NCI-H128 (cell line): Measurements from ENCODE around the gene PRPSAP2.
"Not testable (repeated sequence)": the region's sequence is repeated elsewhere in the genome, so short reads cannot be mapped to it uniquely, and the experiment has no call there.

ENCODE experiments used
- DNase-seq: peaks from one replicate; lab custom pipeline; 2025; ENCODE audit not compliant: unreplicated experiment; lab: John Stamatoyannopoulos, UW

The PRPSAP2 gene

DNA sequence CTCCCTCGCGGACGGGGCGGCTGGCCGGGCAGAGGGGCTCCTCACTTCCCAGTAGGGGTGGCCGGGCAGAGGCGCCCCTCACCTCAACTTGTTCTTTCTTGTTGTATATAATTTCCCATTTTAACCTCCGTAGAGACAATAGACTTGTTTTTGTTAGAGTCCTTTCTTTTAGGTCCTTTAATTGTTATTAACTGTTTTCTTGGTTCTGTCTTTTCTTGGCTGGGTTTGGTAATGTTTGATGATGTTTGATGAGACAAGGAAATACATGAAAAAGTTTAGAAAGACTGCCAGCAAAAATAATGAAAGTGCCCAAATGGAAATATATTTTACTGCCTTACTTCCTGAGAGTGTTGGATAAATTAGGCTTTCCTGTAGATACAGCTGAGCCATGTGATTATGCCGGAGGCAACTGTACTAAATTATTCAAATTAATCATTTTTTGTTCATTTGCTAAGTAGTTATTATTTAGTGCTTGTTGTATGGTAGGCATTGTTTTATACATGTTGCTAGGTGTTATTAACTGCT lies 30.9 kb downstream of the PRPSAP2 start:
- no peak for DNase-seq

DNA sequence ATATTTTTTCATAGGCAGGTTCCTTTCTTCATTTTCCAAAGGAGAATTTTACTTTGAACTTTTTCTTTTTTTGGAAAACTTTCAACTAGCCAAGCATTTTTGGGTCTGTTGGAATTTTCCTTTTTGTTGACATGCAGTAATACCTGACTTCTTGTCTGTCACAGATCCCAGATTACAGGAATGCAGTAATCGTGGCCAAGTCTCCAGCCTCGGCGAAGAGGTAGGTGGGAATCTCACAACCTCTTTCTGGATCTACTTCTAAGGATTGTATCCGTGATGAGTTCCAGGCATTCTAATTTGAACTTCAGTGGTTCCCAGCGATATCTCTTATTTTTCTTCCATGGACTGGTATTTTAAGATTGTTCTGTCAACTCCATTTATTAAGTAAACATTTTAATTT lies 31.7 kb downstream of the PRPSAP2 start:
- DNase-seq: no peak

DNA sequence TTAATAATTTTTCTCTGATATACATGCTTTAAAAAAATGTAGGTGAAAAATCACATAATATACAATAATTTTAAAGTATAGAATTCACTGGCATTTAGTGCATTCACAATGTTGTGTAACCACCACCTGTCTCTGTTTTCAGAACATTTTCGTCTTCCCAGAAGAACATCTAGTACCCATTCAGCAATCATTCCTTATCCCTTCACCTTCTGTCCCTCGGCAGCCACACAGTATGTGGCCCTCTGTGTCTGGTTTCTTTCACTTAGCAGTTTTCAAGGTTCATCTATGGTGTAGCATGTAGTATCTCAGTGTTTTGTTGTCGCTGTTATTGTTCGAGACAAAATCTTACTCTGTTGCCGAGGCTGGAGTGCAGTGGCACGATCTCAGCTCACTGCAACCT lies 33.6 kb downstream of the PRPSAP2 start:
- DNase-seq: no peak

DNA sequence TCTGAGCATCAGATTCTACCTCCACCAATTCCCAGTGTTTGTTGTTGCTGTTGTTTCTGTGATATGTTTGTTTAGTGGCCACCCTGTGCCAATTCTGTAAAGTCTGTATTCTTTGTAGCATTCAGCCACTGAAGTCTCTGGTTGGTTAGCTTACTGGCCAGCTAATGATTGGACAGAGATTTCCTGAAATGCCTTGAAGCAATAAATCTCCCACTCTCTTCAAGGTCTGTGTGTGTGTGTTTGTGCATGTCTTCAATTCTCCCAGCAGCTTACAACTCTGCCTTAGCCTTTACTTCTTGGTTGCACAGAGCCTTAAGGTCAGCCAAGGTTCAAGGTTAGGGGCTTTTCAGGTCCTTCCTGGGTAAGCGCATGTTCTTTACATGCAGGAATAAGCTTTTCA lies 38.2 kb downstream of the PRPSAP2 start:
- no peak for DNase-seq

DNA sequence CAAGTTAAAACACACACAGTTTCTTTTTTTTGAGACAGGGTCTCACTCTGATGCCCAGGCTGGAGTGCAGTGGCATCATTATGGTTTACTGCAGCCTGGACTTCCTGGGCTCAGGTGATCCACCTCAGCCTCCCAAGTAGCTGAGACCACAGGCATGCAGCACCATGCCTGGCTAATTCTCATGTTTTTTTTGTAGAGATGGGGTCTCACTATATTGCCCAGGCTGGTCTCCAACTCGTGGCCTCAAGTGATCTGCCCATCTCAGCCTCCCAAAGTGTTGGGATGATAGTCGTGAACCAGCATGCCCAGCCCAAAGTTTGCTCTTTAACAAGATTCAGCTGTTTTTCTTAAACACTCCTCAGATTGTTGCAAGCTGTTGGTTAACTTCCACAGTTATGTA lies 39.0 kb downstream of the PRPSAP2 start:
- DNase-seq: no peak

DNA sequence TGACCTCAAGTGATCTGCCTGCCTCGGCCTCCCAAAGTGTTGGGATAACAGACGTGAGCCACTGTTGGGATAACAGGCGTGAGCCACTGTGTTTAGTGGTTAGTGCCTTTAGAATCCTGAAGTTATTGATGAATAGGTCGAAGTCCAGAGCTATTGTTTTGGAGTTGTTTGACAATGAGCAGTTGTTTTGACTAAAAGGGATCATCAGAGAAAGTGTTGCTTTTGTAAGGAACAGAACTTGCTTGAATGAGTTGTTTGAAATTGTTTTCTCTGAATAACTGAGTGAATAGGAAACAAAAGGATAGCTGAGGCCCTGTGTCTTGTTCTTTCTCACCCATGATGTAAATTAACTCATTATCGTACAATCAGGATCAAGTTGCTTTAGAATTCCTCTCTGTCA lies 46.6 kb downstream of the PRPSAP2 start:
- DNase-seq: no peak

DNA sequence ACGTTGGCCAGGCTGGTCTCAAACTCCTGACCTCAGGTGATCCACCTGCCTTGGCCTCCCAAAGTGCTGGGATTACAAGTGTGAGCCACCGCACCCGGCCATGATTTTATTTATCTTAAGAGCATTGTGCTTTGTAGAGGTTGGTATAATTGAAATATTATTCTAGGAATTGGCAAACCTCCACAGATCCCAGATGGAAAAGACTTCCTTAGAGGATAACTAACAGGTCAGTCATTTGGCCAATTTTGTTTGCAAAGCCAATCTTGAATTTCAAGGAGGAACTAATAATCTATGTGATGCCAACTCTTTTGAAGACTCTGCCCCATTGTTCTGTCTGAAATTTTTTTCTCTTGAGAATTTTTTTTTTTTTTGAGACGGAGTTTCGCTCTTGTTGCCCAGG lies 47.3 kb downstream of the PRPSAP2 start:
- DNase-seq: no peak

DNA sequence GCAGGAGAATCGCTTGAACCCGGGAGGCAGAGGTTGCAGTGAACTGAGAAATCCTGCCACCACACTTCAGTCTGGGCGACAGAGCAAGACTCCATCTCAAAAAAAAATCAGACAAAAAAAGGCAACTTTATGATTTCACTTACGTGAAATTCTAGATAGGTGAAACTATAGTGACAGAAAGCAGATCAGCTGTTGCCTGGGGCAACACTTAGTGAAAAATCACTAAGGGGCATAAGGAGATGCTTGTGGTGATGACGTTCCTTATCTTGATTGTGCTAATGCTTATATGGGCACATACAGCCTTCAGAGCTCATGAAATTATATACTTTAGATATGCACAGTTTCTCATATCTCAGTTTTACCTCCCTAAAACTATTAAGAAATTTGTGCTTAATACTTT lies 52.4 kb downstream of the PRPSAP2 start:
- DNase-seq: no peak

DNA sequence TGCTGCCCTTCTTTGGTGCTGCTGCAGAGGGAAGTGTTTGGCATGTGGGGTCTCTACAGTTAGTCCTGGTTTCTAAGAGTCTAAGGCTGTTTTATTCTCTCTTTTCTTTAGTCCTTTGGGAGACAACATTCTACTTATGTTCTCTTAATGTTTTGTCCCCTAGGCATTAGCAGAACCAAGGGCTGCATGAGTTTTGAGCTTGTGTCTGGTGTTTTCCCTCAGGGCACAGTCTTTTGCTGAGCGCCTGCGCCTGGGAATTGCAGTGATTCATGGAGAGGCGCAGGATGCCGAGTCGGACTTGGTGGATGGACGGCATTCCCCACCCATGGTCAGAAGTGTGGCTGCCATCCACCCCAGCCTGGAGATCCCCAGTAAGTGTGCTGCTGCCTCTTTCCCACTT lies 53.0 kb downstream of the PRPSAP2 start:
- DNase-seq: no peak

DNA sequence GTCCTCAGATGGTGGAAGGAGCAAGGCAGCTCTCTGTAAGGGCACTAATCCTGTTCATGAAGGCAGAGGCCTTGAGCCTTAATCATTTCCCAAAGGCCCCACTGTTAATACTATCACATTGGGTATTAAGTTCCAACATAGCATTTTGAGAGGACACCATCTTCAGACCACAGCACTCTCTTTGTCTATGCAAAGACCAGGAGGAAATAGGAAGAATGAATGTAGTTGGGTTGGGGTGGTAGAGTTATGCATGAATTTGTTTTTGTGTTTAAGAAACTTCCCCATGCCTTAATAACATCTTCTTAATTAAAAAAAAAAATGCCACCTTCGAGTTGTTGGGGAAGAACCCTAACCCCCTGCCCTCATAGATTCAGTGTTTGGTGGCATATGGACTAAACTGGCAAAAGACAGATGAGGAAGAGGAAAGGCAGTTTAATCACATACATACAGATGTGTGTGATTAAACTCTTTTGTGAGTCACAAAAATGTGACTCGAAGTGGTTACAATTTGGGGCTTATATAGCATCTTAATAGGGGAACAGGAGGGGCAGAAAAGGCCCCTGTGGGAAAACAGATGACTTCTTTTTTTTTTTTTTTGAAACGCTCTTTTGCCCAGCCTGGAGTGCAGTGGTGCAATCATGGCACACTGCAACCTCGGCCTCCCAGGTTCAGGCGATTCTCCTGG lies 59.0 kb downstream of the PRPSAP2 start:
- DNase-seq: no peak

DNA sequence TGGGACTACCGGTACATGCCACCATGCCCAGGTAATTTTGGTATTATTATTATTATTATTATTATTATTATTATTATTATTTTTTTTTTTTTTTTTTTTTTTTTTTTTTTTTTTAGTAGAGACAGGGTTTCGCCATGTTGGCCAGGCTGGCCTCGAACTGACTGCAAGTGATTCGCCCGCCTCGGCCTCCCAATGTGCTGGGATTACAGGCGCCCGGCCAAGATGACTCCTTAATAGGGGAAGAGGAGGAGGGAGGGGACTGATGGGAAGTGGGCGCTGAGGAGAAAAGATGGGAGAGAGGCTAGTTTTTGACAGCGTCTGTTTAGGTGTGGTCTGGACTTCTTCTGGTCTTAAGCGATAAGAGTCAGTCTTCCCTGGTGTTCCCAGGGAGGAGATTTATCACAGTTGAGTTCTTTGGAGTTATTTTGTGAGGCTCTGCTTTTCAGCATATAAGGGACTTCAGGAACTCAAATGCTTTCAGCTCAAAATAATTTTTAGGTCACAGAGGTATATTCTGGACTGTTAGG lies 59.6 kb downstream of the PRPSAP2 start:
- DNase-seq: no peak

DNA sequence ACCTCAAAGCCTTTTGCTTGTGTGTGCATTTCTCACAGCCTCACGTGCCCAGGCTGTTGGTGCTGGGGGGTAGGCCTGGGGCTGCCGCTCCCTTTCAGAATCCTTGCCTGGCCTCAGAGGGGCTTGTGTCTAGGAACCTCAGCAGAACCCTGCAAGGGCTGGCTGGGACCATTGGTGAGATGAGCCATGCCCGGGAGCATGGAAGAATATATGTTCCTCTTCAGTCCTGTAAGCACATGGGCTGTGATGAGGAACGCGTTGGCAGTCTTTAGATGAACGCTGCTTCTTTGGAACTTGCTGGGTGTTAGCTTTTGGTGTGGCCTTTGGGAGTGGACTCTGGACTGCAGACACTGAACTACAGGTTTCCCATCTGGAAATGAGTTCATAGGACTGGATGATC lies 62.0 kb downstream of the PRPSAP2 start:
- no peak for DNase-seq

DNA sequence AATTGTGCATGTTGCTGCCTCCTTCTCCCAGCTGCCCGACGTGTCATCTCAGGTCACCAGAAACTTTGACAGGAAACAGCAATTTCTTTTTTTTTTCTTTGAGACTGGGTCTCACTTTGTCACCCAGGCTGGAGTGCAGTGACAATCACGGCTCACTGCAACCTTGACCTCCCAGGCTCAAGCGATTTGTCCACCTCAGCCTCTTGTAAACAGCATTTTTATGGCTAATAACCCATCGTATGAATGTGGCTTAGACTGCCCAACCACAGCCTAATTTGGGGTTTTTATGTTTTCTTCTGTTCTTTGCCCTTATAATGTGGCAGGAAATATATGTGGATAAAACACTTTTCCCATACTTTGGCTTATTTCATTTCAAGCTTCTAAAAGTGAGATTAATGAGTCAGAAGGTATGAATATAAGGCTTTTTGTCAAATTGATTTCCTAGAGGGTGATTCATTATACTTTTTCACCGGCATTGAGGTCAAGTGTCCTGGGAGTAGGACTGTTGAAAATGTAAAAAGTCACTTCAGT lies 63.0 kb downstream of the PRPSAP2 start:
- DNase-seq: no peak

DNA sequence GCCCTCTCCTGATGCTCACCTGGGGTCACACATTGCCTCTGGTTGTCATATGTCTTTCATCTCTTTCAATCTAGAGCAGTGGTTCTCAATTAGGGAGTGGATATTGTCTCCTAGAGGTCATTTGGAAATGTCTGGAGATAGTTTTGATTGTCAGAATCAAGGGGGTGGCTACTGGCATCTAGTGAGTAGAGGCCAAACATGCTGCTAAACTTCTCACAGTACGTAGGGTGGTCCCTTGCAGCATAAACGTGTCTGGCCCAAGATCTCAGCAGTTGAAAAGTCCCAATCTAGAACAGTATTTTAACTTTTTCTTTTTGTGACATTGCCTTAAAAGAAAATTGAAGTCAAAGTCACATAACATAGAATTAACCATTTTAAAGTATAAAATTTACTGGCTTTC lies 63.6 kb downstream of the PRPSAP2 start:
- DNase-seq: no peak

DNA sequence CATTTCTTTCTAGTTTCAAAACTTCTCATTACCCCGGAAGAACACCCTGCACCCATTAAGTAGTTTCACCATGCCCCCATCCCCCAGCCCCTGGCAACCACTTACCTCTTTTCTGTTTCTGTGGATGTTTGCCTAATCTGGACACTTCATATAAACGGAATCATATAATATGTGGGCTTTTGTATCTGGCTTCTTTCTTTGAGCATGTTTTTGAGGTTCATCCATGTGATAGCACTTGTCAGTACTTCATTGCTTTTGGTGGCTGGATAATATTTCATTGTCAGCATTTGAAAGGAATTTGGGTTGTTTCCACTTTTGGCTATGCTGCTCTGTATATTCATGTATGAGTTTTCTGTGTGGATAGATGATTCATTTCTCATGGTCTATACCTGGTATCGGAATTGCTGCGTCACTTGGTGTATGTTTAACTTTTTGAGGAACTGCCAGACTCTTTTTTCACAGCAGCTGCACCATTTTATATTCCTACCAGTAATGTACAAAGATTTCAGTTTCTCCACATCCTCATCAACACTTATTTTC lies 64.1 kb downstream of the PRPSAP2 start:
- no peak for DNase-seq

DNA sequence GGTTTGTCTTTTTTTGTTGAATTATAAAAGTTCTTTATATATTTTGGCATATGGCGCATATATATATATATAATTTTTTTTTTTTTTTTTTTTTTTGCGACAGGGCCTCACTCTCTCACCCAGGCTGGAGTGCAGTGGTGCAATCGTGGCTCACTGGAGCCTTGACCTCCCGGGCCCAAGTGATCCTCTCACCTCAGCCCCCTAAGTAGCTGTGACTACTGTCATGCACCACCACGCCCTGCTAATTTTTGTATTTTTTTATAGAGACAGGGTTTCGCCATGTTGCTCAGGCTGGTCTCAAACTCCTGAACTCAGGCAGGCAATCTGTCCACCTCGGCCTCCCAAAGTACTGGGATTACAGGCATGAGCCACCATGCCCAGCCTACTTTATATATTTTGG lies 64.7 kb downstream of the PRPSAP2 start:
- DNase-seq: not testable (repeated sequence)

DNA sequence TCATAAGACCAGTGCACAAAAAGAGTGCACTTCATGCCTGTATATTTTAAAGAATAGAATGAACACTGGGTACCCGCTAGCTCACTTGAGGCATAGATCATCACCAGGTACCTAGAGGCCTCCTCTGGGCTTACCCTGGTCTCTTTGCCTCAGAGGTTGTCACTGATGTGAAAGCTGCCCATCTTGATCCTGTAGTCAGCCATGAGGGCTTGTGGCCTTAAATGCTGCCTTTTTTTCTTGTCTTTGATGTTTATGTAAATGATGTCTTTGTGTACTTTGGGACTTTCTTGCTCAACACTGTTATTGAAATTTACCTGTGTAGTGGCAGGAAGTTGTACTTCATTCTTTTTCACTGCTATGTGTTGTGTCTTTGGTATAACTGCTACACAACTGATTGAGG lies 67.3 kb downstream of the PRPSAP2 start:
- DNase-seq: no peak

DNA sequence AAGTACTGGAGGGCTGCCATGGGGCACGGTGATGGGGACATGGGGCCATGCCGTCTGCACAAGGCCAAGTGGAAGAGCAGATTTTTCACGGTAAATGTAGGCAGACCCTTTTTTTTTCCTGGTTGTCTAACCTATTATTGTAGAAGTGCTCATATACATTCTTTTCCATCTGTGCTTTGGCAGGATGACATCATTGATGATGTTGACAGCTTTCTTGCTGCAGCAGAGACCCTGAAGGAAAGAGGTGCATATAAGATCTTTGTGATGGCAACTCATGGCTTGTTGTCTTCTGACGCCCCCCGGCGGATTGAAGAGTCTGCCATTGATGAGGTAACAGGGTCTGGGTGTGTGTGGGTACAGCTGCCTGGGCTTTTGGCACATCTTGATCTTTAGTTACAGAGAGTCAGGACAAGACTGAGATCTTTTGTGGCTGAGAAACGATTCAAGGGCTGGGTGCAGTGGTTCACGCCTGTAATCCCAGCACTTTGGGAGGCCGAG lies 70.7 kb downstream of the PRPSAP2 start:
- DNase-seq: no peak

DNA sequence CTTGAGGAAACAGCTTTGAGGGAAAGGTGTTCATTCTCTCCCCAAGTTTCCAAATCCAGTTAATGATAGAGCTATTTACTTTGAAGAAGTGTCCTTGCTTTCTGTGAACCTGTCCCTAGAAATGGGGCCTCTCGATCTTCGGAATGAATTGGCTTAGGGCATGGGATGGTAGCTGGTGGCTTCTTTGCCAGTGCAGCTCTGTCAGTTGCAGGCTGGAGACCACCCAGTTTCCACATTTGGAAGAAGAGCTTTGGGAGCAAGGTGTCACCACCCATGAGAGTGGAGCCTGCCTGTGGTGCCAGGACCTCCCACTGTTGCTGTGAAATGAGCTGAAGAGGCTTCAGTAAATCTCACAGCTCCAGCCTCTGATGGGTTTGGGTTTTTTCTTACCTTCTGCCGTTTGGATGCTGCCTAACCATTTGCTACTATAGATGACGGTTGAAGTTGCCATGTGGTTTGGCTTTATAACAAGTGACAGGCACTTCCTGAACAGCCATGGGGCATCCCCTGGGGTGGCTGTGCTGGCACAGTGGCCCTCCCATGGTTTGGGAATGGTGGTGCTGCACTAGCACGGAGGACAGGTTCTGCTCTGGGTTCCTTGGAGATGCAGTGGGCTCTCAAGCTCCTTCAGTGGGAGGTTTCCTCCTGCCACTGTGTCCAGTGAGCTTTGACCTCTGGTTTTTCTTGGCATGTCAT lies 74.6 kb downstream of the PRPSAP2 start:
- DNase-seq: no peak

DNA sequence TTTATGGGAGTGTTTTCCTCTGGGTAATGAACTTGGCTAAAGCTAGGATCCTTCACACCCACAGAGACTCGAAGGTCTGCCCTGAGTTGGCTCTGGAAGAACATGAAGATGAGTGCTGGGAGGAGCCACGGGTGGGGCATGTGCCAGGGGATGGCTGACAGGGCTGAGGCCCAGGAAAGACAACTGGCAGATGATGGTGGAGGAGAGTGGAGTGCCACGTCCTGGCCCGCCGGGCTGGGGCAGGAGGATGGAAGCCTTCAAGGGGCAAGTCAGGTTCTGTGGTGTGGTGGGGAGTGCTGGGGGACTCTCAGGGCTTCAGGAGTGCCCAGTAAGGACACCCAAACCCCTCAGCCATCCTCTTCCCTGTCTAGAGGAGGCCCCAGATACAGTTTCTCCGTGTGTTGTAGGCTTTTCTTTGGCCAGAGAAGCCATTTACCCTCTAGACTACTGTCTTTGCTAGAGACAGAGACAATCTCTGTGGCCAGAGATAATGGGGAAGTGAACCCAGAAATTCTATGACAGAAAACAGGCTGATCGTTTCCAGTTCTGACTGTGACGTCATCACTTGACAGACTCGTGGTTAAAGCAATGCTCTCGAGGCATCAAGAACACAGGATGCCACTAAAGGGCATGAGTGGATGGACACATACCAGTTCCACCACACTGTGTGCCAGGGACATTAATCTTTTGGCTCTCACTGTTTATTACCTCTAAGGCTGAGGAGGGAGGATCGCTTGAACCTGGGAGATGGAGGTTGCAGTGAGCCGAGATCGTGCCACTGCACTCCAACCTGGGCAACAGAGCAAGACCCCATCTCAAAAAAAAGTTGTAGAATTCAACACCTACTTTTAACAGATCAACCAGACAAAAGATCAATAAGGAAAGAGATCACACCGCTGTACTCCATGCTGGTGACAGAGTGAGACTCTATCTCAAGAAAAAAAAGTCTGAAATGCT lies 75.4 kb downstream of the PRPSAP2 start:
- DNase-seq: no peak
